Lower lobe of right lung (tissue), 2 donors: ENCODE results near the gene TMPO. TPM values are rescaled to one million over a fixed set of nuclear protein-coding genes. Genes with fewer than 3 reads are reported as not detected.

Source experiments
- ATAC-seq, 2 donors: fragments of 200-7000 bp; cut with Tn5 transposase; one replicate each; pipeline ENCODE4 v1.9.1; 2020 to 2022; ENCODE audit warnings: mild to moderate bottlenecking in 2 of 2, moderate library complexity in 2 of 2
- DNase-seq: peaks from one replicate; pipeline ENCODE4 v3.0.0-alpha.2; 2020
- H3K27ac ChIP-seq: fragments of 200-600 bp; one replicate; pipeline ENCODE4 v1.8.0; 2022
- H3K27me3 ChIP-seq: fragments of 200-600 bp; one replicate; pipeline ENCODE4 v1.8.0; 2022; ENCODE audit warnings: low read depth
- H3K36me3 ChIP-seq: fragments of 200-600 bp; one replicate; pipeline ENCODE4 v1.8.0; 2022; ENCODE audit warnings: mild to moderate bottlenecking
- H3K4me1 ChIP-seq: fragments of 200-600 bp; one replicate; pipeline ENCODE4 v1.8.0; 2022
- H3K4me3 ChIP-seq: fragments of 200-600 bp; one replicate; pipeline ENCODE4 v1.8.0; 2022; ENCODE audit warnings: mild to moderate bottlenecking
- H3K9me3 ChIP-seq: fragments of 200-600 bp; one replicate; pipeline ENCODE4 v1.8.0; 2022
- intact Hi-C: fragments of 100-400 bp; cut with DNase I; formaldehyde crosslinking; loops from one replicate; pipeline ENCODE4 v1.11.0; 2022
- total RNA-seq: library from RNA; stranded (reverse); fragmentation: NEBNext Ultra II Directional; extraction: Animal tissue kit (Norgen Biotek cat#: 25700); gene quantifications from one replicate; pipeline ENCODE4 v1.2.1, GENCODE V29; 2021
- TF ChIP-seq, protein P1 (sequence below): fragments of 200-600 bp; IDR thresholded peaks from one replicate; pipeline ENCODE4 v1.8.0; 2022; ENCODE audit warnings: antibody characterized with exemption, mild to moderate bottlenecking
- donor health status: DM: no; HTN: yes; CAD: no; lungs with severe emphysema.

TMPO gene
- total RNA-seq, 1 donor from 2014 or later, result 61.7 TPM

DNA sequence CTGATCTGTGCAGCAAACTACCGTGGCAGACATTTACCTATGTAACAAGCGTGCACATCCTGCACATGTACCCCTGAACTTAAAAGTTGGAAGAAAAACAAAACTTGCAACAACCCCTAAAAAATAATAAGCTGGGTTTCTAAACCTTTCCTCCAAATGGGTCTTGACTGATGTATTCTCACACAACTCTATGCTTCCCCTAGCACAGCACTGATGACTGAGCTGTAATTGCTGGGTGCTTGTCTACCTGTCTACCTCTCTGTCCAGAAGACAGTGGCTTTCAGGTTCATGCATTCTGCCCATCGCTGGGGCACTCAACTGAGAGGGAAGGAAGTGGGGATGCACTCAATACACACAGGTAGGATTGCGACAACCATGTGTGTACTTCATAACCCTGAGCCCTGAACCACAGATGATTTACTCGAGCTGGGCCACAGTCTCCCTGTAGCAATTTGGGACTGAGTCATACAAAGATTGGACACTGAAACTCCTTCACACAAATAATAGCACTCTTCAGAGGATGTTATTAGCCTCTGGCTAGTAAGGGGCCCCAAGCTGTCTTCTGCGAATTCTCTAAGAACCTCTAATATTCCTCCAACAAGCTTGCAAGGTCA is 44.8 kb upstream of the TMPO start:
- Histone ChIP-seq H3K36me3 (no peaks in the 10 kb centered on the region), H3K4me3 (no peak overlapping the region), H3K9me3 (no peaks in the 10 kb centered on the region), H3K4me1 (no peaks in the 10 kb centered on the region), H3K27me3 (no peaks in the 10 kb centered on the region), H3K27ac (no peak overlapping the region)
- DNase-seq (no peak), ATAC-seq (no peak)
- TF ChIP-seq, protein P1, sequence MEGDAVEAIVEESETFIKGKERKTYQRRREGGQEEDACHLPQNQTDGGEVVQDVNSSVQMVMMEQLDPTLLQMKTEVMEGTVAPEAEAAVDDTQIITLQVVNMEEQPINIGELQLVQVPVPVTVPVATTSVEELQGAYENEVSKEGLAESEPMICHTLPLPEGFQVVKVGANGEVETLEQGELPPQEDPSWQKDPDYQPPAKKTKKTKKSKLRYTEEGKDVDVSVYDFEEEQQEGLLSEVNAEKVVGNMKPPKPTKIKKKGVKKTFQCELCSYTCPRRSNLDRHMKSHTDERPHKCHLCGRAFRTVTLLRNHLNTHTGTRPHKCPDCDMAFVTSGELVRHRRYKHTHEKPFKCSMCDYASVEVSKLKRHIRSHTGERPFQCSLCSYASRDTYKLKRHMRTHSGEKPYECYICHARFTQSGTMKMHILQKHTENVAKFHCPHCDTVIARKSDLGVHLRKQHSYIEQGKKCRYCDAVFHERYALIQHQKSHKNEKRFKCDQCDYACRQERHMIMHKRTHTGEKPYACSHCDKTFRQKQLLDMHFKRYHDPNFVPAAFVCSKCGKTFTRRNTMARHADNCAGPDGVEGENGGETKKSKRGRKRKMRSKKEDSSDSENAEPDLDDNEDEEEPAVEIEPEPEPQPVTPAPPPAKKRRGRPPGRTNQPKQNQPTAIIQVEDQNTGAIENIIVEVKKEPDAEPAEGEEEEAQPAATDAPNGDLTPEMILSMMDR, result no peak
- intact Hi-C loops, result no loop called here

DNA sequence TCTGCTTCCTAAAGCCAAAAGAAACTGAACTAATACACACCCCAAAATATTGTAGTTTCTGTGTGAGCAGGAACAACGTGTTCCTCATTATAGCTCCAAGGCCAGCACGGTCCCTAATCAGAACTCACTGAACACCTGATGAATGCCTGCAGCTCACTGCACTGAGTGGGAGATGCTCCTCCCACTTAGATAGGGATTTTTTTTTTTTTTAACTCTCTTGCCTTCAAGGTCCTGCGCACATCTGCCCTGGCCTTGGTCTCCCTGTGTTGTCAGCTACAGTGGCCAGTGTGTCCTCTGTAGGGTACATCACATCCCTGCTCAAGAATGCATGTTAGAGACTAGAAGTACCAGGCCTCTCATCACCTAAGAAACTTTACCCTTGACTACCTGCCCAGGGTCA is 44.3 kb upstream of the TMPO start:
- Histone ChIP-seq H3K36me3 (no peaks in the 10 kb centered on the region), H3K27ac (no peak overlapping the region), H3K4me3 (no peak overlapping the region), H3K4me1 (no peaks in the 10 kb centered on the region), H3K27me3 (no peaks in the 10 kb centered on the region), H3K9me3 (no peaks in the 10 kb centered on the region)
- no peak for DNase-seq
- intact Hi-C loops, result no loop called here
- ATAC-seq, result no peak
- TF ChIP-seq, protein P1, result no peak

DNA sequence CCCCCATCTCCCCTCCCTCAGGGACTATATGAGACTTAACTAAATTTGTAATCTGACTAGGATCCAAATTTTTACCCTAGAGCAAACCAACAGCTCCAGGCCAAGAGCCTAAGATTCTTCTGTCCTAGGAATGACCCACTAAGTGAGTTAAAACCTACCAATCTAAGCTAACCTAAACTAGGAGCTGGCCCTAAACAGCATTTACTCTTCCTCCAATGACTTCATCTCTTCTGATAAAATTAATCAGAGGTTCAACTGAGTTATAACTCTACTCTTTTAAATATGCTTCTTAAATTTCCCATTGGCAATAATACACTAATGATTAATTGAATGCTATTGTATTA is 39.9 kb upstream of the TMPO start:
- no peaks in the 10 kb centered on the region for H3K9me3 ChIP-seq
- no peak overlapping the region for H3K4me3 ChIP-seq
- ATAC-seq (peak in 1 of 2 donors; percentile 24), DNase-seq (no peak)
- no peaks in the 10 kb centered on the region for H3K27me3 ChIP-seq
- TF ChIP-seq, protein P1, result no peak
- H3K4me1 ChIP-seq, result no peaks in the 10 kb centered on the region
- H3K36me3 ChIP-seq, result no peaks in the 10 kb centered on the region
- no peak overlapping the region for H3K27ac ChIP-seq
- intact Hi-C loops, result no loop called here

DNA sequence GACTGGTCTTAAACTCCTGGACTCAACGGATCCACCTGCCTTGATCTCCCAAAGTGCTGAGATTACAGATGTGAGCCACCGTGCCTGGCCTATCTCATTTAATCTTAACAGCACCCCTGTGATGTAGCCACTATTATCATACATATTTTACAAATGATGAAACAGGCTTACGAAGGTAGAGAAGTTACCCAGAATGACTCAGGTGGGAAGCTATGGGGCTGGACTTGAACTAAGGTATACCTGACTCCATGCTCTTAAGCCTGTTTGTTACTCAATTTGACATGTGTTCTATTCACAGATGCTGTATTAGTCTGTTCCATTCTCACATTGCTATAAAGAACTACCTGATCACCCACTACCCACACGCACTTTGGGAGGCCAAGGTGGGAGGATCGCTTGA is 36.8 kb upstream of the TMPO start:
- no peak for ATAC-seq

DNA sequence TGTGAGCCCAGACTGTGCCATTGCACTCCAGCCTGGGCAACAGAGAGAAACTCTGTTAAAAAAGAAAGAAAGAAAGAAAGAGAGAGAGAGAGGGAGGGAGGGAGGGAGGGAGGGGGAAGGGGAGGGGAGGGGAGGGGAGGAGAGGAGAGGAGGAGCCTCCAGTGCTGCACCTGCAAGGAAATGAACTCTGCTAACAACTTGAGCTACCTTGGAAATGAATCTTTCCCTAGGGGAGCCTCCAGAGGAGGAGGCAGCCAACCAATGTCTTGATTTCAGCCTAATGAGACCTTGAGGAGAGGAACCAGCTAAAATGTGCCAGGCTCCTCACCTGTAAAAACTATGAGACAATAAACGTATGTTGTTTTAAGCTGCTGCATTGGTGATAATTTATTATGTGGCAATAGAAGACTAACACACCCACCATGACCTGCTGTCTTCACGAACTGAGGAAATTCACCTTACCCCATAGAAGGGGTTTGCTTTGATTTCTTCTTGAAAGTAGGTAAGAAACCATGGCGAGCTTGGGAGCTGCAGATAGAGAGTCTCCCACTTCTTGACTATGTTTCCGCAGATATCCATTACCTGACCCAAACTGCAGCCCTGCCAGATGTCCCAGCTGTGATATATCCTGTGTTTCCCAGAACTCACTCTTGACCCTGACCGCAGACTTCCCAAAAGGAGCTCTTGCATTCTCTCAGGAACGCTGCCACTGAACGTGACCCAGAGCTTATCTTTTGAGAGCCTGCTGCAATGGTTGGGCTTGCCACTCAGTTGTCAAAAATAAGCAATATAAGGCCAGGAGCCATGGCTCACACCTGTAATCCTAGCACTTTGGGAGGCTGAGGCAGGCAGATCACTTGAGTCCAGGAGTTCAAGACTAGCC is 31.5 kb upstream of the TMPO start:
- no peaks in the 10 kb centered on the region for H3K27me3 ChIP-seq
- intact Hi-C loops, result no loop called here
- no peak for DNase-seq

More for the DNA sequence above, 36.8 kb upstream of the TMPO start:
- no peaks in the 10 kb centered on the region for H3K27me3 ChIP-seq
- intact Hi-C loops, result no loop called here
- TF ChIP-seq, protein P1, result no peak
- H3K9me3 ChIP-seq, result no peaks in the 10 kb centered on the region
- no peaks in the 10 kb centered on the region for H3K36me3 ChIP-seq
- no peaks in the 10 kb centered on the region for H3K4me1 ChIP-seq
- no peak overlapping the region for H3K27ac ChIP-seq
- no peak overlapping the region for H3K4me3 ChIP-seq
- no peak for DNase-seq

More for the DNA sequence above, 31.5 kb upstream of the TMPO start:
- H3K27ac ChIP-seq, result no peak overlapping the region
- no peaks in the 10 kb centered on the region for H3K4me1 ChIP-seq
- no peak overlapping the region for H3K4me3 ChIP-seq
- ATAC-seq, result no peak
- TF ChIP-seq, protein P1, result no peak
- no peaks in the 10 kb centered on the region for H3K36me3 ChIP-seq
- H3K9me3 ChIP-seq, result no peaks in the 10 kb centered on the region
